Body of pancreas (tissue), 4 donors: Measurements from ENCODE around the gene GALNT12.

Experiments
- POLR2A ChIP-seq, 3 donors: fragments of 450-650 bp; IDR thresholded peaks; one replicate each; pipeline ENCODE4 v1.6.1; 2016; ENCODE audit warnings: antibody characterized with exemption in 3 of 3, mild to moderate bottlenecking in 2 of 3
- TF ChIP-seq, protein P1 (sequence below), 7 experiments: fragments of 450-650 bp in 4 of 7; fragments of 200-600 bp in 3 of 7; sonication (generic) in 3 of 7; IDR thresholded peaks; one replicate each; pipeline ENCODE4 v1.5.1; 2016 to 2019; ENCODE audit warnings: antibody characterized with exemption in 7 of 7

DNA sequence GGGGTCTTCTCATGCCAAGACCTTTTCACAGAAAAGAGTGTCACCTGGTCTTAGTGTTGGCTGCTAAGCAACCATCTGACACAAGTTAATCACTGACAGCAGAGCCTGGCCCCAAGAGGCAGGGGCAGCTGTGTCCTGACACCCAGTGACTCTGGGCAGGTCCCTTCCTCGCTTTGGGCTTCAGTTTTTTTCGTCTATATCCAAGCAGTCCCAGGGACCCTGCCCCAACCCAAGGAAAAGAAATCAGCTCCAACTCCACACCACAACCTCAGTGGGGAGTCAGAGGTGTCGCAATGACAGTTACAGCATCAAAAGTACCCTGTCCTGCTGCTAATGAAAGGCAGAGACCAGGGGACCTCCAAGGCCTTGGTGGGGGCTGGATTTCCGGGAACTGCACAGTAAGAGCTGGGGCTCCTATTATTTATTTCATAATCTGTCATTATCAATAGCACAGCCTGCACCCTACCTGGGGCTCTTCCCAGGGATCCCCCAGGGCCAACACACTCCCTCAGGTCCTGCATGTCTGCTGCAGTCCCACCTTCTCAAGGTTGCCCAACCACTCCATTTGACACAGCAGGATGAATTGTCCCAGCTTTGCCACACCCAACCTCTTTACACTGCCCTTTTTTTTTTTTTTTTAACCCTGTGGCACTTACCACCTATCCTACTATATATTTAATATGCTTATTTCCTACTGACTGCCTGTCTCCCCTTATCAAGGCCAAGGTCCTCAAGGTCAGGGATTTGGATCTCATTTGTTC is 20.5 kb upstream of the GALNT12 start:
- TF ChIP-seq, protein P1, sequence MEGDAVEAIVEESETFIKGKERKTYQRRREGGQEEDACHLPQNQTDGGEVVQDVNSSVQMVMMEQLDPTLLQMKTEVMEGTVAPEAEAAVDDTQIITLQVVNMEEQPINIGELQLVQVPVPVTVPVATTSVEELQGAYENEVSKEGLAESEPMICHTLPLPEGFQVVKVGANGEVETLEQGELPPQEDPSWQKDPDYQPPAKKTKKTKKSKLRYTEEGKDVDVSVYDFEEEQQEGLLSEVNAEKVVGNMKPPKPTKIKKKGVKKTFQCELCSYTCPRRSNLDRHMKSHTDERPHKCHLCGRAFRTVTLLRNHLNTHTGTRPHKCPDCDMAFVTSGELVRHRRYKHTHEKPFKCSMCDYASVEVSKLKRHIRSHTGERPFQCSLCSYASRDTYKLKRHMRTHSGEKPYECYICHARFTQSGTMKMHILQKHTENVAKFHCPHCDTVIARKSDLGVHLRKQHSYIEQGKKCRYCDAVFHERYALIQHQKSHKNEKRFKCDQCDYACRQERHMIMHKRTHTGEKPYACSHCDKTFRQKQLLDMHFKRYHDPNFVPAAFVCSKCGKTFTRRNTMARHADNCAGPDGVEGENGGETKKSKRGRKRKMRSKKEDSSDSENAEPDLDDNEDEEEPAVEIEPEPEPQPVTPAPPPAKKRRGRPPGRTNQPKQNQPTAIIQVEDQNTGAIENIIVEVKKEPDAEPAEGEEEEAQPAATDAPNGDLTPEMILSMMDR (IDR thresholded peaks at IDR 0.05), result no peak
- no peak for TF ChIP-seq POLR2A (IDR thresholded peaks at IDR 0.05)
